ENCODE data around the gene CPLX3. TPM values are rescaled to one million over a fixed set of nuclear protein-coding genes. Genes with fewer than 3 reads are reported as not detected.

The CPLX3 gene
- total RNA-seq, 1 donor from 2014 or later = not detected

DNA sequence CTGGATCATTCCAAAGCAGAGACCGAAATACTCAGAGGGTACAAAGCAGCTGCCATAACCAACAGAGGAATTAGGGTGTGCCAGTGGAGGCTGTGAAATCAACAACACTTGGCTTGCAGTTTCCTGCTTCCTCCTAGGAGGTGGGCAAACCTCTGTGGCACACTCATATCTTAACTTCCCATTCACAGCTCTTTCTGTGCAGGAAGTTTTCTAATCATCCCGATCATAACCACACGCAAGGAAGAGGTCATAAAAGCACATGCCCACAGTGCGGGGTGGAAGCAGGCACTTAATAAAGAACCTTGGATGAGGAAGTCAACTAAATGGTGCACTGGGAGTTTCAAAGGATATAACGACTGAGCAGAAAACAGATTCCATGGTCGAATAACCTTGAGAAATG lies 41.6 kb downstream of the CPLX3 start:
- Mint-ChIP-seq H3K27me3 (no peaks in the 10 kb centered on the region), H3K36me3 (peaks cover 20% of the 10 kb centered on the region), H3K4me3 (peak overlapping the region; percentile 68), H3K9me3 (peaks cover 4% of the 10 kb centered on the region), H3K4me1 (ENCODE audit: unreplicated experiment) (peaks cover 54% of the 10 kb centered on the region), H3K27ac (peak overlapping the region; percentile 90)
- TF ChIP-seq, protein P1, sequence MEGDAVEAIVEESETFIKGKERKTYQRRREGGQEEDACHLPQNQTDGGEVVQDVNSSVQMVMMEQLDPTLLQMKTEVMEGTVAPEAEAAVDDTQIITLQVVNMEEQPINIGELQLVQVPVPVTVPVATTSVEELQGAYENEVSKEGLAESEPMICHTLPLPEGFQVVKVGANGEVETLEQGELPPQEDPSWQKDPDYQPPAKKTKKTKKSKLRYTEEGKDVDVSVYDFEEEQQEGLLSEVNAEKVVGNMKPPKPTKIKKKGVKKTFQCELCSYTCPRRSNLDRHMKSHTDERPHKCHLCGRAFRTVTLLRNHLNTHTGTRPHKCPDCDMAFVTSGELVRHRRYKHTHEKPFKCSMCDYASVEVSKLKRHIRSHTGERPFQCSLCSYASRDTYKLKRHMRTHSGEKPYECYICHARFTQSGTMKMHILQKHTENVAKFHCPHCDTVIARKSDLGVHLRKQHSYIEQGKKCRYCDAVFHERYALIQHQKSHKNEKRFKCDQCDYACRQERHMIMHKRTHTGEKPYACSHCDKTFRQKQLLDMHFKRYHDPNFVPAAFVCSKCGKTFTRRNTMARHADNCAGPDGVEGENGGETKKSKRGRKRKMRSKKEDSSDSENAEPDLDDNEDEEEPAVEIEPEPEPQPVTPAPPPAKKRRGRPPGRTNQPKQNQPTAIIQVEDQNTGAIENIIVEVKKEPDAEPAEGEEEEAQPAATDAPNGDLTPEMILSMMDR (conservative IDR thresholded peaks at IDR 0.05) = no peak
- DNase-seq (ENCODE audit: extremely low spot score, unreplicated experiment) = no peak

DNA sequence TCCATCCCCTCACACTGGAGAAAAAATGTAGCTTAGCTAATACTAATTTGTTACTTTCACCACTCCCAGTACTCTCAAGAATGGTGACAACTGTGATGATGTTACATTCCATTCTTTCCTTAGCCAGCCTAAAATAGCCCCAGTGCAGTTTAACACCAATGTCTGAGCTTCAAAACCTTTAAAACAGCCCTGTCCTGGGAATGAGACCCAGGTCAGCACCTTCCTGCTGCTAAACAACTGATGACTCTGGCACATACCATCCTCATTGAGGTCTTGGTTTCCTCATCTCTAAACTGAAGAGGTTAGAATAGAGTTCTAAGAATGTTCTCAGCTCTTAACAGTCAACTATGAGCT lies 42.9 kb downstream of the CPLX3 start:
- TF ChIP-seq, protein P1 (conservative IDR thresholded peaks at IDR 0.05) = no peak
- peaks cover 19% of the 10 kb centered on the region for H3K36me3 Mint-ChIP-seq
- H3K27me3 Mint-ChIP-seq = no peaks in the 10 kb centered on the region
- H3K4me3 Mint-ChIP-seq = peak overlapping the region; percentile 58
- H3K27ac Mint-ChIP-seq = peak overlapping the region; percentile 98
- peaks cover 49% of the 10 kb centered on the region for H3K4me1 Mint-ChIP-seq (ENCODE audit: unreplicated experiment)
- H3K9me3 Mint-ChIP-seq = peaks cover 4% of the 10 kb centered on the region
- DNase-seq (ENCODE audit: extremely low spot score, unreplicated experiment) = no peak

DNA sequence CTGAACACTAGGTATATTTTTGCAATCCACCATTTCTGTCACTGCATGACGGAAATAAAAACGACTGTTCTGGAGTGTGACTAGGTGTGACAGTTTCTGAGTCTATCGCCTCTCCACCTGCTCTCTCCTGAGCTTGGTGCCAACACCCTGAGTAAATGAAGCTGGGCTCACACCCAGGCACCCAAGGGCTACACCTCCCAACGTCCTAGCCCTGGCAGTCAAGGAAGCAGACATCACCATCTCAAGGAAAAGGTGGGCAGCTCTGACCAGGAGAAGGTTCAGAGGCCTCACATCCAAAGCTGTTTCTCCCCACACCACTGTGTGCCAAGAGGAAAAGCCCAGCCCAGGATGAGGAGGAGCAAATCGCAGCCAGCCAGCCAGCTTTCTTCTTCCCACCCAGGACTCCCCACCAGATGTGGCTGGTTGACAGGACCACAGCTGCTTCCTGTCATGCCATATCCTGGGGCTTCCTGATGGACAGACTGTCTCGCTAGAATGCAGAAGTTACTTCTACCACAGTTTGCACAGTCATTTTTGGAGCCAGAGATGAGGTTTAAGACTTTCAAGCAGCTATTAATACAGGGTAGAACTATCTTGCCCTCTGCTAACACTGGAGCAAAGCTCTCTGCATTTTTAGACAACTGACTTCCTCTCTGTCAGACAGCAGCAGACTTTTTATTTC lies 43.4 kb downstream of the CPLX3 start:
- peak overlapping the region; percentile 88 for H3K4me3 Mint-ChIP-seq
- TF ChIP-seq, protein P1 (conservative IDR thresholded peaks at IDR 0.05) = no peak
- peak overlapping the region; percentile 98 for H3K27ac Mint-ChIP-seq
- H3K27me3 Mint-ChIP-seq = no peaks in the 10 kb centered on the region
- H3K36me3 Mint-ChIP-seq = peaks cover 16% of the 10 kb centered on the region
- H3K4me1 Mint-ChIP-seq (ENCODE audit: unreplicated experiment) = peaks cover 46% of the 10 kb centered on the region
- peaks cover 4% of the 10 kb centered on the region for H3K9me3 Mint-ChIP-seq
- DNase-seq (ENCODE audit: extremely low spot score, unreplicated experiment) = no peak

DNA sequence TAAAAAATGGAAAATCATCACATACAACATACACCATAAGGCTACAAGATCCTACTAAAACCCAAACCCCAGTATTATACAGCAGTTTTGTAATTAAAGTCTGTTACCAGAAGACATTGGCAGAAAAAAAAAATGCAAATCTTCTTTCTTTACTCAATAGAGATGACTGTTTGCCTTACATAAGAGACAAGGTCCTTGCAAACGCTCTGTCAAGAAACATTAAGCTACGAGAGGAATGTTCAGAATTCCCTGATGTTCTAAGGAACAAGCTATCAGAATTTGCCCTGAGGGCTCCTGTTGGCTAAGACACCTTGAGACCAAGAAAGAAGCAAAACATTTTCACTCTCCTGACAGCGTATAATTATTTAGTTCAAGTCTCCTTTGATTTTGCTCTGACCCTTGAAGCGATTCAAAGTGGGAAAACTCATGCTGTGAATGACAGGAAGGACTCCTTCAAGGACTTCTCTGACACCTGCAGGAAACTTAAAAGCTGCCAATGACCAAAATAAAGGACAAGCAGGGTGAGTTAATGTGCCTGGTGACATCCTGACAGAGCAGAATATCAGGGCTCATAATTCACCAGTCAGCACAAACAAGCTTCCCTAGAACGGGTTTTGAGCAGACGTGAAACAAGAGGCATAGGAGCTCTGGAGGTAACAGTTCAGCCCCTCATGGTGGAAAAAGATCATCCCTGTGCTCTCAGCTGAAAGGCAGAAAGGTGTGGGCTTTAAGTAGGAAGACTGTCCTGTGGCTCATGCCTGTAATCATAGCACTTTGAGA lies 44.2 kb downstream of the CPLX3 start:
- no peak for DNase-seq (ENCODE audit: extremely low spot score, unreplicated experiment)
- Mint-ChIP-seq H3K4me3 (peak overlapping the region; percentile 88), H3K27me3 (no peaks in the 10 kb centered on the region), H3K36me3 (peaks cover 16% of the 10 kb centered on the region), H3K9me3 (peaks cover 4% of the 10 kb centered on the region), H3K4me1 (ENCODE audit: unreplicated experiment) (peaks cover 42% of the 10 kb centered on the region), H3K27ac (peak overlapping the region; percentile 98)
- TF ChIP-seq, protein P1 (conservative IDR thresholded peaks at IDR 0.05) = no peak

DNA sequence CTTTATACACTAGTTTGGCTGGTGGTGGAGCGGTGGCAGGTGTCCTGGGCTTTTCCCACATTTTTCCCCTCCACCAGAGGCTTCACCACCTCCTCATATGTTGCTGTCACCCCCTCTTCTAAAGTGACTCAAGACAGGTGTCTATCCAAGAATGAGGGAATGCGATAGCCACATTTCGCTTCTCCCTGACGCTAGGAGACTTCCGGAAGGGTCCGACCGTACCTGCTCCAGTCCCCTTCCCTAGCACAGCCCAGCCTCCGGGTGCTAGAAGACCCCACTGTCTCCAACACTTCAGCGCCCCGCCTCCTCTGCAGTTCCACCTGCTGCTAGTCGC lies 46.2 kb downstream of the CPLX3 start:
- H3K27ac Mint-ChIP-seq = peak overlapping the region; percentile 97
- peaks cover 13% of the 10 kb centered on the region for H3K36me3 Mint-ChIP-seq
- H3K4me1 Mint-ChIP-seq (ENCODE audit: unreplicated experiment) = peaks cover 31% of the 10 kb centered on the region
- H3K27me3 Mint-ChIP-seq = peaks cover 8% of the 10 kb centered on the region
- peak overlapping the region; percentile 95 for H3K4me3 Mint-ChIP-seq
- TF ChIP-seq, protein P1 (conservative IDR thresholded peaks at IDR 0.05) = no peak
- no peak for DNase-seq (ENCODE audit: extremely low spot score, unreplicated experiment)
- H3K9me3 Mint-ChIP-seq = peaks cover 4% of the 10 kb centered on the region

All from type B pancreatic cell (in vitro differentiated cells).